ENCODE measurements around the gene ZNF91. TPM values are rescaled to one million over a fixed set of nuclear protein-coding genes. Genes with fewer than 3 reads are reported as not detected.
A peak's percentile ranks its signal among the peaks of the same experiment; 100 is the strongest.

ZNF91 gene
- 100 to 1,000 TPM in 2 of 4 donors, 10 to 100 TPM in 2; 39.4 to 119 (median 76.6) TPM for total RNA-seq

- TF ChIP-seq, protein P1, sequence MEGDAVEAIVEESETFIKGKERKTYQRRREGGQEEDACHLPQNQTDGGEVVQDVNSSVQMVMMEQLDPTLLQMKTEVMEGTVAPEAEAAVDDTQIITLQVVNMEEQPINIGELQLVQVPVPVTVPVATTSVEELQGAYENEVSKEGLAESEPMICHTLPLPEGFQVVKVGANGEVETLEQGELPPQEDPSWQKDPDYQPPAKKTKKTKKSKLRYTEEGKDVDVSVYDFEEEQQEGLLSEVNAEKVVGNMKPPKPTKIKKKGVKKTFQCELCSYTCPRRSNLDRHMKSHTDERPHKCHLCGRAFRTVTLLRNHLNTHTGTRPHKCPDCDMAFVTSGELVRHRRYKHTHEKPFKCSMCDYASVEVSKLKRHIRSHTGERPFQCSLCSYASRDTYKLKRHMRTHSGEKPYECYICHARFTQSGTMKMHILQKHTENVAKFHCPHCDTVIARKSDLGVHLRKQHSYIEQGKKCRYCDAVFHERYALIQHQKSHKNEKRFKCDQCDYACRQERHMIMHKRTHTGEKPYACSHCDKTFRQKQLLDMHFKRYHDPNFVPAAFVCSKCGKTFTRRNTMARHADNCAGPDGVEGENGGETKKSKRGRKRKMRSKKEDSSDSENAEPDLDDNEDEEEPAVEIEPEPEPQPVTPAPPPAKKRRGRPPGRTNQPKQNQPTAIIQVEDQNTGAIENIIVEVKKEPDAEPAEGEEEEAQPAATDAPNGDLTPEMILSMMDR (IDR thresholded peaks at IDR 0.05), result no peak
- peak; percentile 83 to 84 for TF ChIP-seq POLR2A (IDR thresholded peaks at IDR 0.05)
- no peaks in the 10 kb centered on the region for H3K36me3 ChIP-seq
- H3K27ac ChIP-seq, result peak within 1 kb of the TSS; percentile 87 to 89
- peak; percentile 94 to 97 for DNase-seq
- no peaks in the 10 kb centered on the region for H3K9me3 ChIP-seq
- intact Hi-C loops (cut with DNase I; ENCODE audit: low total_unique reads), result no loop called here
- H3K27me3 ChIP-seq, result no peaks in the 10 kb centered on the region
- peak within 1 kb of the TSS; percentile 74 to 86 for H3K4me3 ChIP-seq
- peaks cover 0 to 3% of the 10 kb centered on the region in 2 donors for H3K4me1 ChIP-seq
These were observed at the start of gene ZNF91 for GRCh38 chr19:23395041-23395721. TSS of gene ZNF91 (minus strand) at chr19:23395471. CDS start at chr19:23395354, 117 bp downstream.

DNA sequence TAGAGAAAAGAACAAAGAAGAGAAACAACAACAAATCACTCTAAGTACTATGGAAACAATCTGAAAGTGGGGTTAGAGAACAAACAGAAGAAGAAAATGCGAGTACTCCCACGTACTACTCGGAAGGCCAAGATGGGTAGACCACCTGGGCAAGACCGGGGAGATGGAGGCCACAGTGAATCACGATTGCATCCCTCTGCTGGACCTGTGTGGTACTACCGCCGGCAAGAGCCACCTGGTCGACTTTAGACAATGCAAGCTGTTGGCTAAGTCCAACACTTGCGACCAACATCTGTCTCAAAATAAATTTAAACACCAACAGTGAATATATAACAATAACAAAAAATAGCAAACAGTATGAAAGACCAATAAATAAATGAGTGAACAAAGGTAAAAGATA, 45.5 kb upstream of the ZNF91 start:
- TF ChIP-seq, protein P1 (IDR thresholded peaks at IDR 0.05), result no peak
- TF ChIP-seq POLR2A (IDR thresholded peaks at IDR 0.05), result no peak
- no peak for DNase-seq
- H3K4me3 ChIP-seq, result no peak overlapping the region
- no peaks in the 10 kb centered on the region for H3K4me1 ChIP-seq
- intact Hi-C loops (cut with DNase I; ENCODE audit: low total_unique reads), result no loop called here
- no peaks in the 10 kb centered on the region for H3K27me3 ChIP-seq
- H3K9me3 ChIP-seq, result no peaks in the 10 kb centered on the region
- H3K27ac ChIP-seq, result no peak overlapping the region
- no peaks in the 10 kb centered on the region for H3K36me3 ChIP-seq

GRCh38 chr19:23440207-23440606, 44.9 kb upstream of the ZNF91 start:
- intact Hi-C loops (cut with DNase I; ENCODE audit: low total_unique reads), result no loop called here
- Histone ChIP-seq H3K27me3 (no peaks in the 10 kb centered on the region), H3K4me3 (no peak overlapping the region), H3K36me3 (no peaks in the 10 kb centered on the region), H3K4me1 (no peaks in the 10 kb centered on the region), H3K9me3 (no peaks in the 10 kb centered on the region), H3K27ac (no peak overlapping the region)
- no peak for DNase-seq
- TF ChIP-seq POLR2A (IDR thresholded peaks at IDR 0.05), result no peak
- TF ChIP-seq, protein P1 (IDR thresholded peaks at IDR 0.05), result no peak

DNA sequence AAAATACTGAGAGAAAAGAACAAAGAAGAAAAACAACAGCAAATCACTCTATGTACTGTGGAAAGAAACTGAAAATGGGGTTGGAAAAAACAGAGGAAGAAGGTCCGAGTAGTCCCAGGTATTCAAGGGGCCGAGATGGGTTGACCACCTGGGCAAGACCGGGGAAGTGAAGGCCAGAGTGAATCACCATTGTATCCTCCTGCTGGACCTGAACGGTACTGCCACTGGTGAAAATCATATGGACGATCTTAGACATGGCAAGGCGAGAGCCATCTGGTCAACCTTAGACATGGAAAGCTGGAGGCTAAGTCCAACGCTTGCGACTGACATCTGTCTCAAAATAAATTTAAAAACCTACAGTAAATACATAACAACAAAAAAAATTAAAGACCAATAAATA, 44.4 kb upstream of the ZNF91 start:
- Histone ChIP-seq H3K27me3 (no peaks in the 10 kb centered on the region), H3K4me1 (no peaks in the 10 kb centered on the region), H3K4me3 (no peak overlapping the region), H3K27ac (no peak overlapping the region), H3K9me3 (no peaks in the 10 kb centered on the region), H3K36me3 (no peaks in the 10 kb centered on the region)
- no peak for DNase-seq
- intact Hi-C loops (cut with DNase I; ENCODE audit: low total_unique reads), result no loop called here
- TF ChIP-seq, protein P1 (IDR thresholded peaks at IDR 0.05), result no peak
- no peak for TF ChIP-seq POLR2A (IDR thresholded peaks at IDR 0.05)

DNA sequence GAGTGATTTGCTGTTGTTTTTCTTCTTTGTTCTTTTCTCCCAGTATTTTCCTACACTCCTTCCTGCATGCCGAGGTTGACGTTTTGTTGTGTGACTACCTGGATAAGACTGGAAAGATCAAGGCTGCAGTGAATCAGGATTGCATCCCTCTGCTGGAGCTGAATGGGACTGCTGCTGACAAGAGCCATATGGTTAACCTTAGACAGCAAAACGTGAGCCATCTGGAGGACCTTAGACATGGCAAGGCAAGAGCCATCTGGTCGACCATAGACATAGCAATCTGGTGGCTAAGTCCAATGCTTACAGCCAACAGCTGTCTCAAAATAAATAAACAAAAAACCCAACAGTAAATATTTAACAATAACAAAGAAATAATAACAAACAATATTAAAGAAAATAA, 42.6 kb upstream of the ZNF91 start:
- TF ChIP-seq, protein P1 (IDR thresholded peaks at IDR 0.05), result no peak
- no peaks in the 10 kb centered on the region for H3K27me3 ChIP-seq
- no peaks in the 10 kb centered on the region for H3K36me3 ChIP-seq
- no peak for DNase-seq
- H3K27ac ChIP-seq, result no peak overlapping the region
- H3K4me3 ChIP-seq, result no peak overlapping the region
- intact Hi-C loops (cut with DNase I; ENCODE audit: low total_unique reads), result no loop called here
- H3K4me1 ChIP-seq, result no peaks in the 10 kb centered on the region
- no peaks in the 10 kb centered on the region for H3K9me3 ChIP-seq

All from uterus (tissue), 4 donors.